K562 (cell line): ENCODE data around the gene MIEF1. TPM values are rescaled to one million over a fixed set of nuclear protein-coding genes. Genes with fewer than 3 reads are reported as not detected.

Experiments
- ATAC-seq: fragments of 200-7000 bp; cut with Tn5 transposase; 3 replicates; pipeline ENCODE4 v1.9.1; 2020; ENCODE audit warnings: moderate library complexity
- BruUV-seq: library from RNA; stranded (reverse); fragments of 400-500 nt; replicated peaks from 2 replicates; lab custom pipeline; 2021; lab: Mats Ljungman, UMichigan
- CTCF ChIA-PET: fragments of 300-600 bp; formaldehyde crosslinking; extraction: SDS; loops from one replicate; lab custom pipeline; 2021; ENCODE audit warnings: low intra/inter-chr PET ratio; lab: Yijun Ruan, JAX
- POLR2A ChIA-PET: fragments of 300-600, 350-650 bp; sonication (Branson Sonifier 250); formaldehyde crosslinking; extraction: SDS; loops from one replicate; lab custom pipeline; 2021; ENCODE audit warnings: antibody characterized with exemption, inconsistent platforms; lab: Yijun Ruan, JAX
- DNase-seq, 4 experiments: peaks; one replicate each; pipeline versions ENCODE4 v3.0.0 to v3.0.0-alpha.2; 2011 to 2018; ENCODE audit warnings: low spot score in 3 of 4, mixed read lengths in 3 of 4; ENCODE audit errors: extremely low read depth in 1 of 4
- FAIRE-seq: peaks from 2 replicates; lab custom pipeline; 2011; peaks lifted over from hg19 to GRCh38; lab: Jason Lieb, UNC
- H2AFZ ChIP-seq: 2 replicates; pipeline ENCODE4 v1.6.0; 2011; ENCODE audit warnings: low read depth, low read length, control low read depth, inconsistent platforms
- H3K27ac ChIP-seq: fragments of 200-600 bp; 3 replicates; pipeline ENCODE4 v1.8.0; 2011; ENCODE audit warnings: low read depth, mild to moderate bottlenecking, control low read depth, inconsistent platforms, low read length, moderate library complexity, mixed read lengths; ENCODE audit errors: extremely low read depth
- H3K27me3 ChIP-seq, 2 experiments: fragments of 300-600 bp in 1 of 2; 2 replicates in 1 of 2; 3 replicates in 1 of 2; pipeline versions ENCODE4 v1.6.0 to v1.8.0; 2011; ENCODE audit warnings: inconsistent platforms in 2 of 2, low read length in 2 of 2, mild to moderate bottlenecking in 1 of 2, mixed read lengths in 1 of 2, moderate library complexity in 1 of 2; ENCODE audit not compliant: control insufficient read depth in 2 of 2, insufficient read depth in 2 of 2
- H3K36me3 ChIP-seq: fragments of 300-600 bp; 3 replicates; pipeline ENCODE4 v1.8.0; 2011; ENCODE audit warnings: mild to moderate bottlenecking, low read length, inconsistent platforms; ENCODE audit not compliant: control insufficient read depth, insufficient read depth
- H3K4me1 ChIP-seq, 2 experiments: fragments of 200-600 bp in 1 of 2; replicated peaks in 1 of 2; 2 replicates in 1 of 2; 3 replicates in 1 of 2; pipeline versions ENCODE4 v1.5.1 to v1.8.0; 2011; ENCODE audit warnings: inconsistent platforms in 2 of 2, low read length in 2 of 2, mild to moderate bottlenecking in 1 of 2, mixed read lengths in 1 of 2, moderate library complexity in 1 of 2; ENCODE audit not compliant: control insufficient read depth in 2 of 2, insufficient read depth in 2 of 2
- H3K4me2 ChIP-seq: 2 replicates; pipeline ENCODE4 v1.6.1; 2011; ENCODE audit warnings: low read length, control low read depth, inconsistent platforms, mixed read lengths; ENCODE audit not compliant: insufficient read depth
- H3K4me3 ChIP-seq: fragments of 200-600 bp; sonication (generic), shearing (Covaris generic); 2 replicates; pipeline ENCODE4 v1.5.1; 2016; ENCODE audit warnings: control low read depth, inconsistent platforms
- H3K79me2 ChIP-seq: fragments of 200-600 bp; 3 replicates; pipeline ENCODE4 v1.8.0; 2011; ENCODE audit warnings: low read length, inconsistent platforms; ENCODE audit not compliant: control insufficient read depth, insufficient read depth
- H3K9ac ChIP-seq, 2 experiments: 2 replicates each; pipeline versions ENCODE4 v1.6.0 to v1.6.1; 2011; ENCODE audit warnings: low read depth in 2 of 2, low read length in 2 of 2, control low read depth in 1 of 2, inconsistent platforms in 1 of 2, mild to moderate bottlenecking in 1 of 2, mixed read lengths in 1 of 2; ENCODE audit not compliant: insufficient read depth in 1 of 2
- H3K9me1 ChIP-seq: one replicate; pipeline ENCODE4 v1.6.0; 2011; ENCODE audit warnings: inconsistent platforms, mild to moderate bottlenecking, low read length, moderate library complexity; ENCODE audit not compliant: control insufficient read depth, insufficient read depth
- H3K9me3 ChIP-seq: replicated peaks from 2 replicates; pipeline ENCODE4 v1.5.1; 2011; ENCODE audit warnings: low read depth, low read length, inconsistent platforms; ENCODE audit not compliant: control insufficient read depth, insufficient read depth
- H4K20me1 ChIP-seq: replicated peaks from 2 replicates; pipeline ENCODE4 v1.6.1; 2011; ENCODE audit warnings: low read length, inconsistent platforms, mixed read lengths; ENCODE audit not compliant: control insufficient read depth, insufficient read depth
- BRCA1 ChIP-seq, 2 experiments: fragments of 450-650 bp in 1 of 2; sonication (generic) in 1 of 2; formaldehyde crosslinking in 1 of 2; IDR thresholded peaks; 2 replicates each; pipeline versions ENCODE4 v1.5.0 to v1.6.1; 2017 to 2020; ENCODE audit warnings: mild to moderate bottlenecking in 1 of 2, missing genetic modification reagents in 1 of 2
- ETV6 ChIP-seq, 3 experiments: fragments of 150-350 bp in 1 of 3; sonication (generic) in 1 of 3; formaldehyde crosslinking in 1 of 3; IDR thresholded peaks; 2 replicates each; pipeline versions ENCODE4 v1.6.1 to v1.8.0; 2014 to 2022; ENCODE audit warnings: borderline replicate concordance in 2 of 3, low read depth in 2 of 3, antibody characterized with exemption in 1 of 3, low read length in 1 of 3, mild to moderate bottlenecking in 1 of 3, missing genetic modification reagents in 1 of 3
- HNRNPH1 ChIP-seq: fragments of 200-400 bp; formaldehyde crosslinking; optimal IDR thresholded peaks from 2 replicates; pipeline ENCODE3; 2017; ENCODE audit warnings: low read depth, mild to moderate bottlenecking, low read length, moderate library complexity
- KDM4B ChIP-seq, 2 experiments: fragments of 450-650 bp in 1 of 2; sonication (generic) in 1 of 2; IDR thresholded peaks; 2 replicates each; pipeline ENCODE4 v1.6.1; 2016 to 2017; ENCODE audit warnings: borderline replicate concordance in 2 of 2, antibody characterized with exemption in 1 of 2, low read depth in 1 of 2, mild to moderate bottlenecking in 1 of 2
- MXI1 ChIP-seq: IDR thresholded peaks from 2 replicates; pipeline ENCODE4 v1.6.1; 2011; ENCODE audit warnings: low read depth, mild to moderate bottlenecking, improper control_type of control experiment, low read length
- PCBP1 ChIP-seq: fragments of 200-400 bp; formaldehyde crosslinking; IDR thresholded peaks from 2 replicates; pipeline ENCODE4 v1.6.1; 2018; ENCODE audit warnings: mild to moderate bottlenecking, low read depth, low read length; ENCODE audit not compliant: poor library complexity, severe bottlenecking
- POLR2AphosphoS2 ChIP-seq: IDR thresholded peaks from 2 replicates; pipeline ENCODE4 v1.6.1; 2012; ENCODE audit warnings: low read length, improper control_type of control experiment
- RBM34 ChIP-seq: fragments of 200-400 bp; formaldehyde crosslinking; IDR thresholded peaks from 2 replicates; pipeline ENCODE4 v1.6.1; 2018; ENCODE audit warnings: low read length, borderline replicate concordance; ENCODE audit not compliant: insufficient read depth
- SRSF3 ChIP-seq: fragments of 200-400 bp; formaldehyde crosslinking; IDR thresholded peaks from 2 replicates; pipeline ENCODE4 v1.6.1; 2016; ENCODE audit warnings: mild to moderate bottlenecking, low read length, moderate library complexity; ENCODE audit not compliant: insufficient read depth
- STAT5A ChIP-seq: IDR thresholded peaks from 2 replicates; pipeline ENCODE4 v1.6.1; 2012; ENCODE audit warnings: low read length, inconsistent platforms, borderline replicate concordance
- TCF7 ChIP-seq: sonication (generic); IDR thresholded peaks from 2 replicates; pipeline ENCODE4 v1.6.1; 2016; ENCODE audit warnings: antibody characterized with exemption, borderline replicate concordance
- ZBTB2 ChIP-seq: fragments of 450-650 bp; IDR thresholded peaks from 2 replicates; pipeline ENCODE4 v1.6.1; 2016; ENCODE audit warnings: antibody characterized with exemption
- ZNF140 ChIP-seq: fragments of 250-450 bp; sonication (Bioruptor Pico); IDR thresholded peaks from 2 replicates; pipeline ENCODE4 v1.8.0; 2021; ENCODE audit warnings: moderate library complexity, mild to moderate bottlenecking, inconsistent platforms
- ZNF143 ChIP-seq: sonication (generic); formaldehyde crosslinking; IDR thresholded peaks from 2 replicates; pipeline ENCODE4 v1.9.0; 2022; ENCODE audit warnings: mild to moderate bottlenecking, missing genetic modification reagents
- ZNF77 ChIP-seq: fragments of 250-450 bp; sonication (Bioruptor Pico); IDR thresholded peaks from 2 replicates; pipeline ENCODE4 v1.5.0; 2020
- WGBS: fragments of 100-300 bp; shearing (Covaris generic); methylation state at CpG from one replicate; pipeline ENCODE4 v1.1.6; 2016; ENCODE audit warnings: low coverage, mixed read lengths; ENCODE audit not compliant: insufficient coverage; ENCODE audit errors: missing lambda C conversion rate; 5-methylcytosine and 5-hydroxymethylcytosine counted together
- in situ Hi-C: fragments of 300-500 bp; cut with MboI; formaldehyde crosslinking; loops from 4 replicates; pipeline ENCODE4 v1.15.0; 2018; ENCODE audit warnings: inconsistent platforms, mixed read lengths
- intact Hi-C: fragments of 100-400 bp; cut with micrococcal nuclease; formaldehyde crosslinking; loops from 2 replicates; pipeline ENCODE4 v1.14.2; 2022
- polyA plus RNA-seq, 8 experiments: library from polyadenylated mRNA; depleted of rRNA in 4 of 8; stranded (reverse) in 5 of 8; unstranded in 3 of 8; fragments of >200 nt; fragmentation: Nextera tagmentation in 2 of 8; fragmentation: Illumina TruSeq in 1 of 8; extraction: Ambion mirVana in 2 of 8; extraction: Trizol in 1 of 8; gene quantifications; 2 replicates each; pipeline versions ENCODE4 v1.2.1 to v1.2.3, GENCODE V29; 2011 to 2014; ENCODE audit warnings: inconsistent platforms in 1 of 8, missing spikeins in 1 of 8
- total RNA-seq, 7 experiments: library from RNA; depleted of rRNA in 6 of 7; stranded (reverse); fragments of >200 nt in 6 of 7; fragmentation: Illumina TruSeq in 2 of 7; extraction: Trizol in 2 of 7; gene quantifications; 2 replicates each; pipeline versions ENCODE4 v1.2.1 to v1.2.3, GENCODE V29; 2011 to 2021; ENCODE audit warnings: low replicate concordance in 1 of 7
- TF ChIP-seq, protein P1 (sequence below): fragments of 250-450 bp; sonication (Bioruptor Pico); IDR thresholded peaks from 2 replicates; pipeline ENCODE4 v1.8.0; 2022; ENCODE audit warnings: inconsistent platforms, mild to moderate bottlenecking, moderate library complexity, borderline replicate concordance
- TF ChIP-seq, protein P2 (sequence below): fragments of 200-800 bp; sonication (Bioruptor generic); IDR thresholded peaks from 2 replicates; pipeline ENCODE4 v1.6.1; 2017; ENCODE audit warnings: missing genetic modification characterization, missing compliant biosample characterization

Gene MIEF1
- total and polyA plus RNA-seq, 9 of the 15 experiments (the other 6 are each of a cell fraction or from before 2014, with no cell fraction given): 10.9 to 51.8 (median 25.5) TPM

DNA sequence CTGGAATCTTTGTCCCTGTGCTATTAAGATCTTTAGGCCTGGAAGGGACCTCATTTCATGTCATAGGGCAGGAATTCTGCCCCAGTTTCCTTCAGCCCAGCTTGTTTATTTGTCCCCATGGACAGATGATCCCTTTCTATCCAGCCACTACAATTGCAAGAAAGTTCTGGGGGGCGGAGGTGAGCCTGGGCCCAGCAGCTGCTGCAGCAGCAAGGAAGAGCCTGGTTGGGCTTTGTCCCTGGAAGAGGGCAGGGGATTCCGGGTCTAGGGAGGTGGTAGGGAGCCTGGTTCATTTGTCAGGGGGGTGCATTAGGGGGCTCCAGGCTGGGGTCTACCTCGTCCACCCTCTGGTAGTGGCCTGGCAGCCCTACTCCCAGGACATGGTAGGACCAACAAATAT lies 52.1 kb downstream of the MIEF1 start:
- no peak for DNase-seq
- Histone ChIP-seq H3K9me1 (no peaks in the 10 kb centered on the region), H3K9ac (no peak overlapping the region), H3K27ac (no peak overlapping the region), H3K36me3 (no peaks in the 10 kb centered on the region), H2AFZ (no peak overlapping the region), H4K20me1 (0 out of 2 replicates have a peak, but pooled peaks cover 4% of the 10 kb centered on the region), H3K27me3 (peaks cover 2 to 9% of the 10 kb centered on the region in 2 experiments; a peak in 2 of 5 replicates), H3K9me3 (no peaks in the 10 kb centered on the region), H3K4me3 (no peak overlapping the region), H3K4me1 (peaks cover 0 to 20% of the 10 kb centered on the region in 2 experiments; a peak in 3 of 5 replicates), H3K4me2 (no peak overlapping the region), H3K79me2 (no peaks in the 10 kb centered on the region)
- intact Hi-C loops (no loop called here), in situ Hi-C loops (no loop called here)
- no peak for FAIRE-seq
- no TSS peak for BruUV-seq
- ChIA-PET CTCF (no interaction called here), POLR2A (interaction anchor here (0.6 to 0.7 kb wide), 3 partner anchors 28 to 511 kb away, joined by 3 read pairs; no protein-coding TSS in a partner anchor)
- WGBS: 43% methylated on average over 3 of the region's 3 CpGs
- TF ChIP-seq ETV6 (IDR thresholded peaks at IDR 0.05; ENCODE audit: borderline replicate concordance in 1 of 2, low read depth in 2 of 2, low read length in 1 of 2): no peak
- TF ChIP-seq ETV6 (CRISPR knock-in tag; IDR thresholded peaks at IDR 0.05; ENCODE audit: borderline replicate concordance): no peak
- no peak for TF ChIP-seq BRCA1 (IDR thresholded peaks at IDR 0.05)
- TF ChIP-seq BRCA1 (CRISPR knock-in tag; IDR thresholded peaks at IDR 0.05): no peak
- TF ChIP-seq, protein P1, sequence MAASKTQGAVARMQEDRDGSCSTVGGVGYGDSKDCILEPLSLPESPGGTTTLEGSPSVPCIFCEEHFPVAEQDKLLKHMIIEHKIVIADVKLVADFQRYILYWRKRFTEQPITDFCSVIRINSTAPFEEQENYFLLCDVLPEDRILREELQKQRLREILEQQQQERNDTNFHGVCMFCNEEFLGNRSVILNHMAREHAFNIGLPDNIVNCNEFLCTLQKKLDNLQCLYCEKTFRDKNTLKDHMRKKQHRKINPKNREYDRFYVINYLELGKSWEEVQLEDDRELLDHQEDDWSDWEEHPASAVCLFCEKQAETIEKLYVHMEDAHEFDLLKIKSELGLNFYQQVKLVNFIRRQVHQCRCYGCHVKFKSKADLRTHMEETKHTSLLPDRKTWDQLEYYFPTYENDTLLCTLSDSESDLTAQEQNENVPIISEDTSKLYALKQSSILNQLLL (CRISPR knock-in tag): no peak
- no peak for TF ChIP-seq HNRNPH1
- no peak for TF ChIP-seq ZNF143 (CRISPR knock-in tag)
- no peak for TF ChIP-seq ZNF77 (CRISPR knock-in tag)
- TF ChIP-seq KDM4B (IDR thresholded peaks at IDR 0.05; ENCODE audit: borderline replicate concordance in 2 of 2, low read depth in 1 of 2): no peak
- TF ChIP-seq MXI1: no peak
- no peak for TF ChIP-seq ZBTB2
- TF ChIP-seq PCBP1: no peak
- TF ChIP-seq, protein P2, sequence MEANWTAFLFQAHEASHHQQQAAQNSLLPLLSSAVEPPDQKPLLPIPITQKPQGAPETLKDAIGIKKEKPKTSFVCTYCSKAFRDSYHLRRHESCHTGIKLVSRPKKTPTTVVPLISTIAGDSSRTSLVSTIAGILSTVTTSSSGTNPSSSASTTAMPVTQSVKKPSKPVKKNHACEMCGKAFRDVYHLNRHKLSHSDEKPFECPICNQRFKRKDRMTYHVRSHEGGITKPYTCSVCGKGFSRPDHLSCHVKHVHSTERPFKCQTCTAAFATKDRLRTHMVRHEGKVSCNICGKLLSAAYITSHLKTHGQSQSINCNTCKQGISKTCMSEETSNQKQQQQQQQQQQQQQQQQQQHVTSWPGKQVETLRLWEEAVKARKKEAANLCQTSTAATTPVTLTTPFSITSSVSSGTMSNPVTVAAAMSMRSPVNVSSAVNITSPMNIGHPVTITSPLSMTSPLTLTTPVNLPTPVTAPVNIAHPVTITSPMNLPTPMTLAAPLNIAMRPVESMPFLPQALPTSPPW (CRISPR knock-in tag): no peak
- TF ChIP-seq STAT5A: no peak
- TF ChIP-seq ZNF140 (CRISPR knock-in tag): no peak
- TF ChIP-seq TCF7: no peak
- no peak for TF ChIP-seq RBM34
- no peak for TF ChIP-seq SRSF3
- TF ChIP-seq POLR2AphosphoS2: no peak
- ATAC-seq: no peak
